ENCODE results near the gene CCN5. TPM values are rescaled to one million over a fixed set of nuclear protein-coding genes. Genes with fewer than 3 reads are reported as not detected.

The CCN5 gene
- total RNA-seq, 1 experiment from 2014 or later: 0.20 TPM

DNA sequence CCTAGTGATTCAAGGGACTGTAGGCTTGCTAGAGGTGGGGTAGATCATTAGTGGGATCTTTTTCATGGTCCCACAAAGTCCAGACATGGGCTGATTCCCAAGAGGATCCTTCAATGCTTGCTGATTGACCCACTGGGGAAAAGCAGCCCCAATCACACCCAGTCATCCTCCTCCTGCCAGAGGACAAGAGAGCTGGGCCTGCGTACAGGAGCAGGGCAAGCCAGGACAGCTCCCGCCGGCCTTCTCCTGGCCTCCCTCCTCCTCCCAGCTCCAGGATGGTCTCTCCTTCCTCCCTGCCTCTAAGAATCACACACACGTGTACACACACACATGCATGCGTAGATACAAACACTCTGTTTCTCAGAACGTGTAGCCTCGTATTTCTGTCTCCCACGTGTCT lies 57.5 kb downstream of the CCN5 start:
- Histone ChIP-seq H3K79me2 (ENCODE audit: low read depth) (no peaks in the 10 kb centered on the region), H4K20me1 (ENCODE audit: insufficient read depth) (peaks cover 4% of the 10 kb centered on the region; the same call in 1 of the 2 replicates), H3K4me2 (no peak overlapping the region), H3K36me3 (ENCODE audit: low read depth) (no peaks in the 10 kb centered on the region), H3K27me3 (ENCODE audit: insufficient read depth, low read depth) (peaks cover 93% of the 10 kb centered on the region), H3K4me1 (replicated peaks; ENCODE audit: insufficient read depth) (no peaks in the 10 kb centered on the region), H3K9me3 (ENCODE audit: insufficient read depth, low read depth) (no peaks in the 10 kb centered on the region), H3K27ac (no peak overlapping the region), H3F3A (ENCODE audit: insufficient read depth, low read depth) (no peaks in the 10 kb centered on the region), H3K9me2 (ENCODE audit: insufficient read depth) (no peaks in the 10 kb centered on the region), H3K4me3 (no peak overlapping the region), H2AFZ (no peak overlapping the region)
- no peak for DNase-seq
- intact Hi-C loops (cut with micrococcal nuclease; ENCODE audit: unreplicated experiment): no loop called here
- no peak for TF ChIP-seq EZH2 (IDR thresholded peaks at IDR 0.05; ENCODE audit: low read depth)
- TF ChIP-seq, protein P1, sequence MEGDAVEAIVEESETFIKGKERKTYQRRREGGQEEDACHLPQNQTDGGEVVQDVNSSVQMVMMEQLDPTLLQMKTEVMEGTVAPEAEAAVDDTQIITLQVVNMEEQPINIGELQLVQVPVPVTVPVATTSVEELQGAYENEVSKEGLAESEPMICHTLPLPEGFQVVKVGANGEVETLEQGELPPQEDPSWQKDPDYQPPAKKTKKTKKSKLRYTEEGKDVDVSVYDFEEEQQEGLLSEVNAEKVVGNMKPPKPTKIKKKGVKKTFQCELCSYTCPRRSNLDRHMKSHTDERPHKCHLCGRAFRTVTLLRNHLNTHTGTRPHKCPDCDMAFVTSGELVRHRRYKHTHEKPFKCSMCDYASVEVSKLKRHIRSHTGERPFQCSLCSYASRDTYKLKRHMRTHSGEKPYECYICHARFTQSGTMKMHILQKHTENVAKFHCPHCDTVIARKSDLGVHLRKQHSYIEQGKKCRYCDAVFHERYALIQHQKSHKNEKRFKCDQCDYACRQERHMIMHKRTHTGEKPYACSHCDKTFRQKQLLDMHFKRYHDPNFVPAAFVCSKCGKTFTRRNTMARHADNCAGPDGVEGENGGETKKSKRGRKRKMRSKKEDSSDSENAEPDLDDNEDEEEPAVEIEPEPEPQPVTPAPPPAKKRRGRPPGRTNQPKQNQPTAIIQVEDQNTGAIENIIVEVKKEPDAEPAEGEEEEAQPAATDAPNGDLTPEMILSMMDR (conservative IDR thresholded peaks at IDR 0.05): no peak
- BruUV-seq (replicated peaks): no TSS peak
- ChIA-PET CTCF (no interaction called here), POLR2A (ENCODE audit: unreplicated experiment) (no interaction called here)

DNA sequence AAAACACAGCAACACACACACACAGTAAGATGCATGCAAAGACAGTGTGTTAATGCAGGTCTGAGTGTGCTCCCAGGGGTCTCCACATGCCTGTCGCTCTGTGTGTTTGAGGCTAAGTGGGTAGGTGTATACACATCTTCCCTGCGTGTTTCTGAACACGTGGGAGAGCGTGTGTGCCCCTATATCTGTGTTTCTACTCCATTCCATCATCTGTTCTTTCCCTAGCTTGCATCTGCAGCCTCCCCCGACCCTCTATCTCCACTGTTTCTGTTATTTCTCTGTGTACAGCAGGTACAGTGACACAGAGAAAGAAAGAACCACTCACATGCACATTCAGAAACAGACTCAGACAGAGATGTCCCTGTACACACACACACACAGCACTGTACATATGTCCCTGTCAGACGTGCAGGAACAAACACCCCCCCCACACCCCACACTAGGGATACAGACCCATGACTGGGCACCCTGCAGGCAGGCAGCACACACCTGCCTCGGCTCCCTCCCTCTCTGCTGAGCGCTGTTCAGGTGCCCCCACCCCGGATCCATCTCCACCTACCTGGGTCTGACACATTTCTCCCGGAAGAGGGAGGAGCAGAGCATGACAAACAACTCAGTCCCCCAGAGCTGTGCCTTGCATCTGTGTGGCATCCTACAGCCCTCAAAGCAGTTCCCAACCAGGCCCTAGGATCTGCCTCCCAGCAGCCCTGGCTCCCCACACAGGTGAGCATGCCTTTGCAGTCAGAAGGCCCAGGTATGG lies 58.1 kb downstream of the CCN5 start:
- no peak for TF ChIP-seq EZH2 (IDR thresholded peaks at IDR 0.05; ENCODE audit: low read depth)
- TF ChIP-seq, protein P1 (conservative IDR thresholded peaks at IDR 0.05): no peak
- Histone ChIP-seq H3K4me3 (no peak overlapping the region), H4K20me1 (ENCODE audit: insufficient read depth) (peaks cover 4% of the 10 kb centered on the region; the same call in 1 of the 2 replicates), H3F3A (ENCODE audit: insufficient read depth, low read depth) (no peaks in the 10 kb centered on the region), H3K27ac (no peak overlapping the region), H3K4me2 (no peak overlapping the region), H3K79me2 (ENCODE audit: low read depth) (no peaks in the 10 kb centered on the region), H3K4me1 (replicated peaks; ENCODE audit: insufficient read depth) (no peaks in the 10 kb centered on the region), H3K27me3 (ENCODE audit: insufficient read depth, low read depth) (peaks cover 87% of the 10 kb centered on the region), H3K36me3 (ENCODE audit: low read depth) (no peaks in the 10 kb centered on the region), H3K9me3 (ENCODE audit: insufficient read depth, low read depth) (no peaks in the 10 kb centered on the region), H2AFZ (no peak overlapping the region), H3K9me2 (ENCODE audit: insufficient read depth) (no peaks in the 10 kb centered on the region)
- POLR2A ChIA-PET (ENCODE audit: unreplicated experiment): no interaction called here
- no peak for DNase-seq
- BruUV-seq (replicated peaks): no TSS peak
- CTCF ChIA-PET: no interaction called here
- intact Hi-C loops (cut with micrococcal nuclease; ENCODE audit: unreplicated experiment): no loop called here

DNA sequence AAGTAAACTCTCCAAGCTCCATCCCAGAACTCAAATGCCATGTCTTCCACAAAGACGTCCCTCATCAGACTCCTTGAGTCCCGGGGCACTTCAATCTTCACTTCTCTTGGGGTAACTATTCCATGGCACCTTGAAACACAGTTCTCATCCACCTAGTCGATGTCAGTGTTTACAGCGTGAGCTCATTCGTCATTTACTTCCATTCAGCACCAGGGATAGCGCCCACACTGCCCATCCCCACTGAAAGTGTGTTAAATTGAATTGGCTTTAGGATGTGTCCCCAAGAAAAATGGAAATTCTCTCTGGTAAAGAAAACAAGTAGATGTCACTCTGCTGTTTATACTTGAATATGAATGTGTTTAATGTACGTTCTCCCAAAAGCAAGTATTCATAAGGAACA lies 61.8 kb downstream of the CCN5 start:
- Histone ChIP-seq H3K79me2 (ENCODE audit: low read depth) (no peaks in the 10 kb centered on the region), H3K36me3 (ENCODE audit: low read depth) (no peaks in the 10 kb centered on the region), H2AFZ (no peak overlapping the region), H3K4me2 (no peak overlapping the region), H3K4me1 (replicated peaks; ENCODE audit: insufficient read depth) (no peaks in the 10 kb centered on the region), H3K9me2 (ENCODE audit: insufficient read depth) (no peaks in the 10 kb centered on the region), H3F3A (ENCODE audit: insufficient read depth, low read depth) (no peaks in the 10 kb centered on the region), H4K20me1 (ENCODE audit: insufficient read depth) (no peaks in the 10 kb centered on the region; the same call in 1 of the 2 replicates), H3K27me3 (ENCODE audit: insufficient read depth, low read depth) (peaks cover 55% of the 10 kb centered on the region), H3K9me3 (ENCODE audit: insufficient read depth, low read depth) (no peaks in the 10 kb centered on the region), H3K27ac (no peak overlapping the region), H3K4me3 (no peak overlapping the region)
- peak in 1 of 2 experiments; percentile 20 for DNase-seq
- intact Hi-C loops (cut with micrococcal nuclease; ENCODE audit: unreplicated experiment): no loop called here
- TF ChIP-seq EZH2 (IDR thresholded peaks at IDR 0.05; ENCODE audit: low read depth): no peak
- TF ChIP-seq, protein P1 (conservative IDR thresholded peaks at IDR 0.05): no peak
- BruUV-seq (replicated peaks): no TSS peak
- ChIA-PET CTCF (no interaction called here), POLR2A (ENCODE audit: unreplicated experiment) (interaction anchor here (0.6 kb wide), 2 partner anchors 108 to 218 kb away, joined by 3 to 14 read pairs; no protein-coding TSS in a partner anchor)

Other genes starting within 250 kb of the CCN5 start
- gene TTPAL, start 239.5 kb upstream of the CCN5 start, total RNA-seq (2021): 28.5 and 31.3 TPM in 2 replicates
- gene SERINC3, start 193.3 kb upstream of the CCN5 start, total RNA-seq (2021): 76.0 and 110 TPM in 2 replicates
- 41.9 and 50.1 TPM in 2 replicates for gene PKIG, start 132.8 kb upstream of the CCN5 start, total RNA-seq (2021)
- 28.2 and 32.9 TPM in 2 replicates for gene ADA, start 63.7 kb upstream of the CCN5 start, total RNA-seq (2021)
- gene KCNK15, start 30.5 kb downstream of the CCN5 start, total RNA-seq (2021): 0.20 and 0.26 TPM in 2 replicates
- 0.13 and 0.15 TPM in 2 replicates for gene RIMS4, start 95.2 kb downstream of the CCN5 start, total RNA-seq (2021)
- gene YWHAB, start 170.3 kb downstream of the CCN5 start, total RNA-seq (2021): 194 and 249 TPM in 2 replicates
- gene PABPC1L, start 194.7 kb downstream of the CCN5 start, total RNA-seq (2021): 132 and 156 TPM in 2 replicates
- 65.9 and 71.1 TPM in 2 replicates for gene TOMM34, start 245.0 kb downstream of the CCN5 start, total RNA-seq (2021)

Data from PC-9 (cell line).